Activated T-cell treated with anti-CD3 and anti-CD28 coated beads for 4 hours (primary cell): Measurements from ENCODE around the gene ARFGAP2.
"Not testable (repeated sequence)": the region's sequence is repeated elsewhere in the genome, so short reads cannot be mapped to it uniquely, and the experiment has no call there.

Source experiments
- DNase-seq: peaks from one replicate; pipeline ENCODE4 v3.0.0-alpha.2; 2020

Gene ARFGAP2

GRCh38 chr11:47176328-47177228, at the start of gene ARFGAP2:
Gene ARFGAP2, minus strand, starts transcription at chr11:47176879. Its CDS starts 26 bp downstream, at chr11:47176853.
- peak; percentile 88 for DNase-seq

GRCh38 chr11:47225552-47226400, 49.1 kb upstream of the ARFGAP2 start:
- DNase-seq, result no peak

DNA sequence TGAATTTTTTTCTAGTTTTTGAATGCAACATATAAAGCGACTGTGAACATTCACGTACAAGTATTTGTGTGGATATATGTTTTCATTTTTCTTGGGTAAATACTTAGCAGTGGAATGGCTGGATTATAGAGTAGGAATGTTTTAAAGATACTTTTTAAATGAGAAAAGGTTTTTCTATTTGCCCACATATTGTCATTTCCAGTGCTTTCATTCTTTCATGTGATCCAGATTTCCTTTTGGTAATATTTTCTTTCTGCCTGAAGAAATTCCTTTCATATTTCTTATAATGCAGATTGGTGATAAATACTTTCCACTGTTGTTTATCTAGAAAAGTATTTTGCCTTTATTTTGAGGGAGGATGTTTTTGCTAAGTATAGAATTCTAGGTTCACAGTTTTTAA, 46.0 kb upstream of the ARFGAP2 start:
- DNase-seq, result no peak

DNA sequence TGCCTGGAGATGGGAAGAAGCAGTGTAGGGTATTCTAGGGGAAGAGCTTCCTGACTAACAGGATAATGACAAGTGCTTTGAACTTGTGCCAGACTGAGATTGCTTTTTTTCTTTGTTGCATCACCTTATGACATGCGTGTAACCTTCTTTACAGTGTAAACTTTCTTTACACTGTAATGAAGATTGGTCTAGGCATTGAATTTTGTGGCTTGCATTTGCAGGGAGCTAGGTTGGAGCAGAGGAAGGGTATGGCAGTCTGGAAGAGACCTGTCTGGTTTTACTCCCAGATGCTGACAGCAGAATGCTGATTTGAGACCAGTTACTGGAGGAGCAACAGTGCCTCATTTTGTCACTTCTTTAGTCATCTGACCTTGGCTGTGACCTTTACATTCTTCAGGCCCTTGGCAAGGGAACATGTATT, 43.7 kb upstream of the ARFGAP2 start:
- no peak for DNase-seq

- peak; percentile 53 for DNase-seq
These were observed 39.6 kb upstream of the ARFGAP2 start for GRCh38 chr11:47216121-47216798.

DNA sequence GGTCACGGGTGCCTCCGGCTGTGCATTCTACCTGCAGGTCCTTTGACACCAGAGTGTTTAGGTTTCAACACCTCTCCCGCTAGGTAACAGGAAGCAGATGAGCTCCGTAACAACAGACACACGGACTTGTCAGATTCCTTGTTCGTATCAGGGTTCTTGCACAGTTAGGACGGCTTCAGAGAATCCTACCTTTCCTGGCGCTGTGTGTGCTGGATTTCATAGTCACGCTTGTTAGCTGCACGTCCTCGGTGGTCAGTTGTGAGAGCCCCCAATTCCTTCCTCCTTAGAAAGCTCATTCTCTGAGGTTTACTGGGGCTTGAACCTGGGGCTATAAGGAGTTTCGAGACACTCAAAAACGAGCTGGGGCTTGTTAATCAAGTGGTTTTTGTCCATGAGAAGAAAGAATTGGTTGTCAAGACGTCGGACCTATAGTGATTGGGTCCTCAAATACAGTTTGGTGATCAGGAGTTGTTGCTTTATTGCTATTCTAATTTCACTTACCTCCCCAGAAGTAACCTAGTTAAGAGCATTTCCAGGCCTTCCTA, 38.8 kb upstream of the ARFGAP2 start:
- no peak for DNase-seq

- peak; percentile 73 for DNase-seq
These were observed 37.4 kb upstream of the ARFGAP2 start for GRCh38 chr11:47213950-47214565.

DNA sequence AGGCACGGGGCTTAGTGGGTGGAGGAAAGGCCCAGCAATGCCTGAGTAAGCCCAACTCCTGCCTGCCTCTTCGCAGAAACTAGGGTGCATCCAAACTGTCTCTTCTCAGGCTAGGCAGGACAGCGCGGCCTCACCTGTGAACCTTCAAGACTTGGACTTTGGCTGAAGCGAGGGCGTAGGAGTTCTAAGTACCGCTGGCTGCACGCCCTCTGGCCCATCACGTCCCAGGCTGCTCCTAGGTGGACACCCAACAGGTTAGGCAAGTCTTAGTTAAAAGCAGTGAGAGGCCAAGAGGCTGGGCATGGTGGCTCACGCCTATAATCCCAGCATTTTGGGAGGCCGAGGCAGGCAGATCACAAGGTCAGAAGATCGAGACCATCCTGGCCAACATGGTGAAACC, 36.3 kb upstream of the ARFGAP2 start:
- DNase-seq, result no peak

GRCh38 chr11:47208628-47209027, 31.9 kb upstream of the ARFGAP2 start:
- DNase-seq, result no peak

DNA sequence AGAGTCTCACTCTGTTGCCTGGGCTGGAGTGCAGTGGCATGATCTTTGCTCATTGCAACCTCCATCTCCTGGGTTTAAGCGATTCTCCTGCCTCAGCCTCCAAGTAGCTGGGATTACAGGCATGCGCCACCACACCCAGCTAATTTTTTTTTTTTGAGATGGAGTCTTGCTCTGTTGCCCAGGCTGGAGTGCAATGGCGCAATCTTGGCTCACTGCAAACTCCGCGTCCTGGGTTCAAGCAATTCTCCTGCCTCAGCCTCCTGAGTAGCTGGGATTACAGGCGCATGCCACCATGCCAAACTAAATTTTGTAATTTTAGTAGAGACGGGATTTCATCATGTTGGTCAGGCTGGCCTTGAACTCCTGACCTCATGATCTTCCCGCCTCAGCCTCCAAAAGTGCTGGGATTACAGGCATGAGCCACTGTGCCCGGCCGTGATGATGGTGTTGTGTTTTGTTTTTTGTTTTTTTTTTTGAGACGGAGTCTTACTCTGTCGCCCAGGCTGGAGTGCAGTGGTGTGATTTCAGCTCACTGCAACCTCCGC, 31.4 kb upstream of the ARFGAP2 start:
- DNase-seq, result not testable (repeated sequence)

DNA sequence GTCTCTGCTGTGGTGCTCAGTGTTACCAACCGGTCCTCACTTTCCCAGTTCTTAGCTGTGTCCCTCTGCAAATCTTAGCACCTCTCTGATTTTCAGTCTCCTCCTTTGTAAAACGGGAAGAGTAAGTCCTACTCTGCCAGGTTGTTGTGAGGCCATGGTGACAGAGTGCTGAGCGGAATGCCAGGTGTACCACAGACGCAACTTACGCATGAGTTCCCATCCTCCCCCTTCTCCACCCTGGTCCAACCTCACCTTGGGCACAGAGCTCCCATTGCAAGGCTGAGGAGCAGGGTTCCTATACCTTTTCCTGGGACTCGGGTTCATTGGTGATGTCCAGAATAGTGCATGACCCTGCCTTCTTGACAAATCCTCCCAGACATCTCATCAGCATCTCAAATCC, 30.8 kb upstream of the ARFGAP2 start:
- DNase-seq, result no peak

- DNase-seq, result not testable (repeated sequence)
These were observed 29.9 kb upstream of the ARFGAP2 start for GRCh38 chr11:47206577-47206976.

- no peak for DNase-seq
These were observed 27.9 kb upstream of the ARFGAP2 start for GRCh38 chr11:47204637-47204989.

DNA sequence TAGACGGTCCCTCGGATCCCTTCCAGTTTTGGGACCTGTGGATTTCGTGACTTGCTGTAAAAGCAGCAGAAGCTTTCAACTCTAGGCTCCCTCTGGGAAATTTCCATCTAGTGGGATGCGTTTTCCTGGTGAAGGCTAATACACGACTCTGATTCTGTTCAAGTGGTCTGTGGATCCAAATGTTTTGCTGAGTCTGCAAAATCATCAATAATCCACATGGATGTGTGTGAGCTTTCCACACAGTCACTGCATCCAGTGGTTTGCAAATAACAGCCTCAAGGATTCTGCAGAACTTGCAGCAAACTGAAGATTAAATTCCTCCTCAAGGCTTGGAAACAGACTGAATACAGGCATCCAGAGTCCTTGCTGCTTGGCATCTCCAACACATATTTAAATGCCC, 25.9 kb upstream of the ARFGAP2 start:
- no peak for DNase-seq

DNA sequence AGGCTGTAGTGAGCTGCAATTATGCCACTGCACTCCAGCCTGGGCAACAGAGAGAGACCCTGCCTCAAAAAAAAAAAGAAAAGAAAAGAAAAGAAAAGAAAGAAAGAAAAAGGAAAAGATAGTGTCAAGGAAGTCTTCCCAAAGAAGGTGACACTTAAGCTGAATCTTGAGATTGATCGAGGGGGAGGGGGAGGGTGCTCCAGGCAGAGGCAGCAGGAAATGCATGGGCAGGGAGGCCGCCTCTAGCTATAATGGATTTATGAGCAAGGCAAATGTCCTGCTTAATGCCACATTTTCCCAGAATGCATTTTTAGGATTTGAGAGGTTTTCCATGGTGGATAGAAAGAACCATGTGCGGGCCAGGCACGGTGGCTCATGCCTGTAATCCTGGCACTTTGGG, 24.3 kb upstream of the ARFGAP2 start:
- DNase-seq, result no peak

GRCh38 chr11:47198161-47198560, 21.5 kb upstream of the ARFGAP2 start:
- DNase-seq, result not testable (repeated sequence)

GRCh38 chr11:47192111-47192510, 15.4 kb upstream of the ARFGAP2 start:
- no peak for DNase-seq

- DNase-seq, result not testable (repeated sequence)
These were observed 14.5 kb upstream of the ARFGAP2 start for GRCh38 chr11:47191137-47191536.

DNA sequence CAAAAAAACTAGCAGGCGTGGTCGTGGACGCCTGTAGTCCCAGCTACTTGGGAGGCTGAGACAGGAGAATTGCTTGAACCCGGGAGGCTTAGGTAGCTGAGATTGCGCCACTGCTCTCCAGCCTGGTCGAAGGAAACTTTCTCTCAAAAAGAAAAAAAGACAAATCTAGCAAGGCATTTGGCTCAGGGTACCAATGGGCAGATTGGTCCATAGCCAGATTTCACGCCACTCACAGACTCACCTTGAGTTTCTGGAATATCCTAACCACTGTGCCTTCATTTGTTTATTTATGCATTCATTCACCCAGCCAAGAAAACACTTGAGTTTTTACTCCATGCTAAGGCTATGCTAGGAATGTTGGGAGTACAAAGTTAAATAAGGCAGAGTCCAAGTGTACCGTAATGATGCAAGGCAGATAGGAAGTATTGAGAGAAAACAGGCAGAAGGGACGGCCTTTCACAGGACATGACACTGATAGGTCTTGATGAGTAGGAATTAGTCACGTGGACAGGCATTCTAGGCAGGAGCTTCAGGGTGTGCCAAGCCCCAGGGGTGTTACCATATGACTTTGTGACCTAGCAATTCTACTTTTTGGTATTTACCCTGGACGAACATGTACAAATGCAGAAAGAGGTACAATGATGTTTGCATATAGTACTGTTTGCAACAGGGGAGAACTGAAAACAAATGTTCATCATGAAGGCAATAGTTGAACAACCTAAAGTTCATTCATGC, 12.6 kb upstream of the ARFGAP2 start:
- DNase-seq, result no peak

GRCh38 chr11:47188259-47188658, 11.6 kb upstream of the ARFGAP2 start:
- DNase-seq, result no peak

GRCh38 chr11:47187723-47188122, 11.0 kb upstream of the ARFGAP2 start:
- DNase-seq, result no peak
